Measurements from ENCODE around the gene CORO1C. TPM values are rescaled to one million over a fixed set of nuclear protein-coding genes. Genes with fewer than 3 reads are reported as not detected.

Gene CORO1C
- total and polyA plus RNA-seq, 2 donors (not counting 3 experiments of a cell fraction or from before 2014, with no cell fraction given), result 150 to 240 TPM

- DNase-seq (ENCODE audit: low read depth, low spot score), result no peak
- POLR2A ChIA-PET, result interaction anchor here (0.6 kb wide), 1 partner anchor 63 kb away, joined by 3 read pairs; no protein-coding TSS in a partner anchor
- Histone ChIP-seq H3K4me3 (replicated peaks in 1 of 3; ENCODE audit: insufficient read depth in 1 of 3, low read depth in 1 of 3, low read length in 3 of 3) (no peak within 1 kb of the TSS), H3K9me1 (replicated peaks; ENCODE audit: control insufficient read depth, extremely low read depth, insufficient read depth, low read length) (no peaks in the 10 kb centered on the region), H3K27me3 (ENCODE audit: control insufficient read depth in 2 of 2, insufficient read depth in 2 of 2, low read length in 2 of 2) (no peaks in the 10 kb centered on the region), H3K36me3 (ENCODE audit: control insufficient read depth in 2 of 2, extremely low read depth in 1 of 2, insufficient read depth in 2 of 2, low read length in 2 of 2) (no peaks in the 10 kb centered on the region), H3K4me1 (ENCODE audit: control insufficient read depth, extremely low read depth, insufficient read depth, low read length) (no peaks in the 10 kb centered on the region), H2AFZ (ENCODE audit: low read depth, low read length) (no peak within 1 kb of the TSS), H3K9me3 (replicated peaks; ENCODE audit: control insufficient read depth, insufficient read depth, low read length) (no peaks in the 10 kb centered on the region), H3K27ac (ENCODE audit: insufficient read depth, low read depth, low read length) (no peak within 1 kb of the TSS), H4K20me1 (replicated peaks; ENCODE audit: control insufficient read depth, extremely low read depth, insufficient read depth, low read length) (no peaks in the 10 kb centered on the region), H3K9ac (replicated peaks; ENCODE audit: extremely low read depth, insufficient read depth, low read length) (no peak within 1 kb of the TSS), H3K79me2 (ENCODE audit: control insufficient read depth, insufficient read depth, low read length) (no peaks in the 10 kb centered on the region), H3K4me2 (ENCODE audit: insufficient read depth, low read length) (no peak within 1 kb of the TSS)
- dilution Hi-C loops (cut with MboI; ENCODE audit: extremely low pct_ligation_motif_present, low sequenced_read_pairs) (no loop called here), intact Hi-C loops (cut with micrococcal nuclease) (no loop called here)
- TF ChIP-seq FOS (IDR thresholded peaks at IDR 0.05; ENCODE audit: borderline replicate concordance, insufficient read depth, low read length), result no peak
- CTCF ChIA-PET, result no interaction called here
- no peak for FAIRE-seq
- BruUV-seq (replicated peaks), result no TSS peak
Measured at GRCh38 chr12:108597559-108598471, 133.5 kb downstream of the CORO1C start, which contains the start of gene TMEM119. Gene TMEM119, minus strand, starts transcription at chr12:108598084. Its CDS starts 5,701 bp downstream, at chr12:108592383.

DNA sequence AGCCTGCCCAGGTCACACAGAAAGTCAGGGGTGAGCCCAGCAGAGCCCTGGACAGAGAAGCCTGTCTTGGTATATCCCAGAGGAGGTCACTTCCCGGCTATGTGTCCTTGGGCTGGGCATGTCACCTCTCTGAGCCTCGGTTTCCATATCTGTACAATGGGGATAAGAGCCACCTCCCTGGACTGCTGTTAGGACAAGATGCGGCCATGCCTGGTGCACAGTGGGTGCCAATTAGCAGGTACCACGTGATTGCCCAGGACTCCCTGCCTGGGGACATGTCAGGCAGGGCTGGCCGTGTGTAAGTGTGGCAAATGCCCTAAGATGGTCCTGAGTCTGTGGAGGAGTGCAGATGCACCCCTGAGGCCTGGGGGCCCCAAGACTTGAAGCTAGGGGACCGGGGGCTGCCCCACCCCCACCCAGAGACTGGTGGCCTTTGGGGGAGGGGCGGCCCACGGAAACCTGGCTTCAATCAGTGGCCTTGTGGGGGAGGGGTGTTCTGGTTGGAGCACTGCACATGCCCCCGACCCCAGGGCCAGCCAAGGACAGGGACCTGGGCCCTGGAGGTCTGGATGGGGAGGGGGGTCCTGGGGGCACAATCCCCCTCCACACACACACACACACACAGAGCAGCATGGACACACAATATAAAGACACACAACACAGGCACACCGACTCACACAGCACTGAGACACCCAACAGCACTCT, 134.3 kb downstream of the CORO1C start:
- BruUV-seq (replicated peaks), result no TSS peak
- Histone ChIP-seq H3K4me2 (ENCODE audit: insufficient read depth, low read length) (no peak overlapping the region), H3K4me1 (ENCODE audit: control insufficient read depth, extremely low read depth, insufficient read depth, low read length) (no peaks in the 10 kb centered on the region), H3K9ac (replicated peaks; ENCODE audit: extremely low read depth, insufficient read depth, low read length) (no peak overlapping the region), H2AFZ (ENCODE audit: low read depth, low read length) (no peak overlapping the region), H3K27ac (ENCODE audit: insufficient read depth, low read depth, low read length) (no peak overlapping the region), H3K79me2 (ENCODE audit: control insufficient read depth, insufficient read depth, low read length) (no peaks in the 10 kb centered on the region), H3K4me3 (replicated peaks in 1 of 3; ENCODE audit: insufficient read depth in 1 of 3, low read depth in 1 of 3, low read length in 3 of 3) (no peak overlapping the region), H3K36me3 (ENCODE audit: control insufficient read depth in 2 of 2, extremely low read depth in 1 of 2, insufficient read depth in 2 of 2, low read length in 2 of 2) (no peaks in the 10 kb centered on the region), H3K9me3 (replicated peaks; ENCODE audit: control insufficient read depth, insufficient read depth, low read length) (no peaks in the 10 kb centered on the region), H3K27me3 (ENCODE audit: control insufficient read depth in 2 of 2, insufficient read depth in 2 of 2, low read length in 2 of 2) (no peaks in the 10 kb centered on the region), H4K20me1 (replicated peaks; ENCODE audit: control insufficient read depth, extremely low read depth, insufficient read depth, low read length) (no peaks in the 10 kb centered on the region), H3K9me1 (replicated peaks; ENCODE audit: control insufficient read depth, extremely low read depth, insufficient read depth, low read length) (no peaks in the 10 kb centered on the region)
- POLR2A ChIA-PET, result no interaction called here
- dilution Hi-C loops (cut with MboI; ENCODE audit: extremely low pct_ligation_motif_present, low sequenced_read_pairs), result no loop called here
- intact Hi-C loops (cut with micrococcal nuclease), result no loop called here
- TF ChIP-seq JUN (IDR thresholded peaks at IDR 0.05; ENCODE audit: borderline replicate concordance, insufficient read depth, insufficient read length, low read depth) (no peak), EZH2 (IDR thresholded peaks at IDR 0.05; ENCODE audit: borderline replicate concordance, low read depth, low read length, severe bottlenecking) (no peak), POLR2A (IDR thresholded peaks at IDR 0.05; ENCODE audit: low read depth, low read length) (no peak), MYC (IDR thresholded peaks at IDR 0.05; ENCODE audit: low read depth, low read length) (no peak), GATA2 (IDR thresholded peaks at IDR 0.05; ENCODE audit: insufficient read depth, insufficient read length, low read depth, low read length) (no peak), FOS (IDR thresholded peaks at IDR 0.05; ENCODE audit: borderline replicate concordance, insufficient read depth, low read length) (no peak)
- TF ChIP-seq, protein P1, sequence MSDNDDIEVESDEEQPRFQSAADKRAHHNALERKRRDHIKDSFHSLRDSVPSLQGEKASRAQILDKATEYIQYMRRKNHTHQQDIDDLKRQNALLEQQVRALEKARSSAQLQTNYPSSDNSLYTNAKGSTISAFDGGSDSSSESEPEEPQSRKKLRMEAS (IDR thresholded peaks at IDR 0.05; ENCODE audit: insufficient read depth, insufficient read length), result no peak
- DNase-seq (ENCODE audit: low read depth, low spot score), result no peak
- no peak for FAIRE-seq
- CTCF ChIA-PET, result no interaction called here

Measured in endothelial cell of umbilical vein (primary cell).